GM06990 (cell line): ENCODE data around the gene LCN12.

ENCODE experiments used
- DNase-seq: peaks from one replicate; pipeline ENCODE4 v3.0.0-alpha.2; 2011; ENCODE audit not compliant: insufficient read length; ENCODE audit errors: extremely low read depth
- H3K27me3 ChIP-seq: replicated peaks from 2 replicates; pipeline ENCODE4 v1.6.0; 2011; ENCODE audit warnings: low read length; ENCODE audit not compliant: control insufficient read depth, insufficient read depth
- H3K36me3 ChIP-seq: 2 replicates; pipeline ENCODE4 v1.5.1; 2011; ENCODE audit warnings: low read length; ENCODE audit not compliant: control insufficient read depth, insufficient read depth
- H3K4me3 ChIP-seq: replicated peaks from 2 replicates; pipeline ENCODE4 v1.5.1; 2011; ENCODE audit warnings: low read depth, mild to moderate bottlenecking, control low read depth, low read length
- CTCF ChIP-seq: IDR thresholded peaks from 2 replicates; pipeline ENCODE4 v1.5.1; 2011; ENCODE audit warnings: low read length, control low read depth, mild to moderate bottlenecking, inconsistent platforms; ENCODE audit not compliant: insufficient read depth, poor library complexity, severe bottlenecking

LCN12 gene

GRCh38 chr9:136958898-136959850 lies 7.1 kb downstream of the LCN12 start:
- TF ChIP-seq CTCF, result no peak
- no peak for DNase-seq
- H3K36me3 ChIP-seq, result no peaks in the 10 kb centered on the region
- no peak overlapping the region for H3K4me3 ChIP-seq
- H3K27me3 ChIP-seq, result peaks cover 1% of the 10 kb centered on the region; the same call in 1 of the 2 replicates

- H3K36me3 ChIP-seq, result no peaks in the 10 kb centered on the region
- DNase-seq, result no peak
- no peak overlapping the region for H3K4me3 ChIP-seq
- TF ChIP-seq CTCF, result no peak
- H3K27me3 ChIP-seq, result no peaks in the 10 kb centered on the region; the same call in 1 of the 2 replicates
Observed at GRCh38 chr9:136960212-136960937, 8.3 kb downstream of the LCN12 start.

- DNase-seq, result no peak
- no peaks in the 10 kb centered on the region; the same call in 1 of the 2 replicates for H3K27me3 ChIP-seq
- no peaks in the 10 kb centered on the region for H3K36me3 ChIP-seq
- no peak for TF ChIP-seq CTCF
- H3K4me3 ChIP-seq, result no peak overlapping the region
Observed at GRCh38 chr9:136960938-136961275, 8.8 kb downstream of the LCN12 start.

GRCh38 chr9:136961279-136962065 lies 9.4 kb downstream of the LCN12 start:
- H3K4me3 ChIP-seq, result no peak overlapping the region
- no peaks in the 10 kb centered on the region; the same call in 1 of the 2 replicates for H3K27me3 ChIP-seq
- TF ChIP-seq CTCF, result no peak
- no peaks in the 10 kb centered on the region for H3K36me3 ChIP-seq
- no peak for DNase-seq

GRCh38 chr9:136962163-136962562 lies 10.1 kb downstream of the LCN12 start:
- DNase-seq, result no peak
- Histone ChIP-seq H3K27me3 (no peaks in the 10 kb centered on the region; the same call in 1 of the 2 replicates), H3K36me3 (no peaks in the 10 kb centered on the region), H3K4me3 (no peak overlapping the region)
- TF ChIP-seq CTCF, result no peak
